Inflammatory macrophage treated with lipopolysaccharide for 4 hours (primary cell): ENCODE measurements around the gene IFNK.

ENCODE experiments used
- DNase-seq: peaks from one replicate; pipeline ENCODE4 v3.0.0-alpha.2; 2020

Gene IFNK

DNA sequence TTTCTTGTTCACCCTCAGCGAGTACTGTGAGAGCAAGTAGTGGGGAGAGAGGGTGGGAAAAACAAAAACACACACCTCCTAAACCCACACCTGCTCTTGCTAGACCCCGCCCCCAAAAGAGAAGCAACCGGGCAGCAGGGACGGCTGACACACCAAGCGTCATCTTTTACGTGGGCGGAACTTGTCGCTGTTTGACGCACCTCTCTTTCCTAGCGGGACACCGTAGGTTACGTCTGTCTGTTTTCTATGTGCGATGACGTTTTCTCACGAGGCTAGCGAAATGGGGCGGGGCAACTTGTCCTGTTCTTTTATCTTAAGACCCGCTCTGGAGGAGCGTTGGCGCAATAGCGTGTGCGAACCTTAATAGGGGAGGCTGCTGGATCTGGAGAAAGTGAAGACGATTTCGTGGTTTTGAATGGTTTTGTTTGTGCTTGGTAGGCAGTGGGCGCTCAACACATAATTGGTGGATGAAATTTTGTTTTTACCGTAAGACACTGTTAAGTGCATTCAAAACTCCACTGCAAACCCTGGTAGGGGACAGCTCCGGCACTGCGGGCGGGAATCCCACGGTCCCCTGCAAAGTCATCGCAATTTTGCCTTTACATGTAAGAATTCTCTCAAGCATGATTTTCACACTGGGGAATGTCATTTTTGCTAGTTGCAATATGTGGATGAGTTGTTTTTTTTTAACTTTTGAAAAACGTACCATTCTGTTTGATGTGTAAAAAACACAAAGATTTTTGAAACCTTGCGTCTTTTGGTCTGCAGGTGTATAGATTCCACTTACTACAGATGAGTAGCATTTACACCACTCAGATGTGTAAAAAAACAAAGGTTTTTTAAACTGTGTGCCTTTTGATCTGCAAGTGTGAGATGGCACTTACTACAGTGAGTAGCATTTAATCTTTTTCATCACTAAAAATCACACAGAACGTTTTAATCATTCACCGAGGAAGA is 49.8 kb downstream of the IFNK start:
- DNase-seq, result peak; percentile 100
